ENCODE data around the gene ZNF423.

Gene ZNF423

GRCh38 chr16:49697631-49698452 is 158.1 kb downstream of the ZNF423 start:
- Histone ChIP-seq H3K9me2 (replicated peaks; ENCODE audit: control insufficient read depth, low read length) (no peaks in the 10 kb centered on the region), H3K4me2 (ENCODE audit: low read length) (no peak overlapping the region), H4K20me1 (ENCODE audit: control insufficient read depth, insufficient read depth, low read depth, low read length) (no peaks in the 10 kb centered on the region), H3F3A (ENCODE audit: control insufficient read depth, insufficient read depth) (no peaks in the 10 kb centered on the region), H3K4me3 (ENCODE audit: low read length) (no peak overlapping the region), H3K9me3 (ENCODE audit: control insufficient read depth, insufficient read depth, low read length) (no peaks in the 10 kb centered on the region), H3K36me3 (ENCODE audit: control insufficient read depth, low read length) (no peaks in the 10 kb centered on the region), H3K27ac (ENCODE audit: low read depth, low read length) (no peak overlapping the region), H3K79me2 (ENCODE audit: control insufficient read depth, low read length) (no peaks in the 10 kb centered on the region), H3K27me3 (ENCODE audit: control insufficient read depth, low read length) (peaks cover 21% of the 10 kb centered on the region), H3K4me1 (ENCODE audit: control insufficient read depth, low read length) (peaks cover 16% of the 10 kb centered on the region)
- TF ChIP-seq CTCF (IDR thresholded peaks at IDR 0.05; ENCODE audit: low read depth, low read length, poor library complexity, severe bottlenecking) (no peak), EZH2phosphoT487 (IDR thresholded peaks at IDR 0.05; ENCODE audit: borderline replicate concordance, low read length) (no peak)

GRCh38 chr16:49696414-49697101 is 159.4 kb downstream of the ZNF423 start:
- H3F3A ChIP-seq (ENCODE audit: control insufficient read depth, insufficient read depth): no peaks in the 10 kb centered on the region
- peaks cover 9% of the 10 kb centered on the region for H3K27me3 ChIP-seq (ENCODE audit: control insufficient read depth, low read length)
- H3K79me2 ChIP-seq (ENCODE audit: control insufficient read depth, low read length): no peaks in the 10 kb centered on the region
- no peak overlapping the region for H3K4me3 ChIP-seq (ENCODE audit: low read length)
- H3K36me3 ChIP-seq (ENCODE audit: control insufficient read depth, low read length): no peaks in the 10 kb centered on the region
- H3K4me2 ChIP-seq (ENCODE audit: low read length): no peak overlapping the region
- no peaks in the 10 kb centered on the region for H3K9me2 ChIP-seq (replicated peaks; ENCODE audit: control insufficient read depth, low read length)
- no peak overlapping the region for H3K27ac ChIP-seq (ENCODE audit: low read depth, low read length)
- no peaks in the 10 kb centered on the region for H4K20me1 ChIP-seq (ENCODE audit: control insufficient read depth, insufficient read depth, low read depth, low read length)
- peaks cover 10% of the 10 kb centered on the region for H3K4me1 ChIP-seq (ENCODE audit: control insufficient read depth, low read length)
- no peak for TF ChIP-seq EZH2phosphoT487 (IDR thresholded peaks at IDR 0.05; ENCODE audit: borderline replicate concordance, low read length)
- TF ChIP-seq CTCF (IDR thresholded peaks at IDR 0.05; ENCODE audit: low read depth, low read length, poor library complexity, severe bottlenecking): no peak
- no peaks in the 10 kb centered on the region for H3K9me3 ChIP-seq (ENCODE audit: control insufficient read depth, insufficient read depth, low read length)

- Histone ChIP-seq H3K9me2 (replicated peaks; ENCODE audit: control insufficient read depth, low read length) (no peaks in the 10 kb centered on the region), H3K9me3 (ENCODE audit: control insufficient read depth, insufficient read depth, low read length) (no peaks in the 10 kb centered on the region), H3K79me2 (ENCODE audit: control insufficient read depth, low read length) (no peaks in the 10 kb centered on the region), H3K36me3 (ENCODE audit: control insufficient read depth, low read length) (no peaks in the 10 kb centered on the region), H3K4me3 (ENCODE audit: low read length) (no peak overlapping the region), H3K4me1 (ENCODE audit: control insufficient read depth, low read length) (peaks cover 6% of the 10 kb centered on the region), H3F3A (ENCODE audit: control insufficient read depth, insufficient read depth) (no peaks in the 10 kb centered on the region), H3K4me2 (ENCODE audit: low read length) (no peak overlapping the region), H4K20me1 (ENCODE audit: control insufficient read depth, insufficient read depth, low read depth, low read length) (no peaks in the 10 kb centered on the region), H3K27me3 (ENCODE audit: control insufficient read depth, low read length) (peaks cover 5% of the 10 kb centered on the region), H3K27ac (ENCODE audit: low read depth, low read length) (no peak overlapping the region)
- no peak for TF ChIP-seq CTCF (IDR thresholded peaks at IDR 0.05; ENCODE audit: low read depth, low read length, poor library complexity, severe bottlenecking)
These were observed 160.0 kb downstream of the ZNF423 start for GRCh38 chr16:49695782-49696413.

All from DOHH2 (cell line).